Neutrophil (primary cell): ENCODE results near the gene GABBR2.

ENCODE experiments used
- H3K27ac ChIP-seq: fragments of 200-600 bp; sonication (generic); 2 replicates; pipeline ENCODE4 v1.5.1; 2016; ENCODE audit warnings: mild to moderate bottlenecking, moderate library complexity
- H3K27me3 ChIP-seq: fragments of 200-600 bp; sonication (generic); 2 replicates; pipeline ENCODE4 v1.6.0; 2016; ENCODE audit warnings: mild to moderate bottlenecking
- H3K36me3 ChIP-seq: fragments of 200-600 bp; sonication (generic); 2 replicates; pipeline ENCODE4 v1.5.1; 2017
- H3K4me1 ChIP-seq, 2 experiments: fragments of 200-600 bp in 1 of 2; sonication (generic) in 1 of 2; 1 replicate in 1 of 2; 2 replicates in 1 of 2; pipeline versions ENCODE4 v1.5.1 to v1.6.1; 2013 to 2016; ENCODE audit warnings: low read depth in 1 of 2, low read length in 1 of 2, mild to moderate bottlenecking in 1 of 2, moderate library complexity in 1 of 2; ENCODE audit not compliant: control insufficient read depth in 1 of 2, insufficient read depth in 1 of 2
- H3K4me3 ChIP-seq, 2 experiments: fragments of 200-600 bp in 1 of 2; sonication (generic) in 1 of 2; 1 replicate in 1 of 2; 2 replicates in 1 of 2; pipeline ENCODE4 v1.5.1; 2013 to 2016; ENCODE audit warnings: low read depth in 1 of 2, low read length in 1 of 2, mild to moderate bottlenecking in 1 of 2, moderate library complexity in 1 of 2
- H3K9me3 ChIP-seq: fragments of 200-600 bp; sonication (generic); 2 replicates; pipeline ENCODE4 v1.5.1; 2016
- TF ChIP-seq, protein P1 (sequence below): fragments of 200-600 bp; sonication (generic); IDR thresholded peaks from 2 replicates; pipeline ENCODE4 v1.5.1; 2016; ENCODE audit warnings: antibody characterized with exemption

GABBR2 gene

GRCh38 chr9:98545021-98545420 lies 163.7 kb downstream of the GABBR2 start:
- Histone ChIP-seq H3K27me3 (peaks cover 42% of the 10 kb centered on the region), H3K36me3 (no peaks in the 10 kb centered on the region), H3K27ac (no peak overlapping the region), H3K4me1 (no peaks in the 10 kb centered on the region), H3K9me3 (no peaks in the 10 kb centered on the region), H3K4me3 (no peak overlapping the region)
- TF ChIP-seq, protein P1, sequence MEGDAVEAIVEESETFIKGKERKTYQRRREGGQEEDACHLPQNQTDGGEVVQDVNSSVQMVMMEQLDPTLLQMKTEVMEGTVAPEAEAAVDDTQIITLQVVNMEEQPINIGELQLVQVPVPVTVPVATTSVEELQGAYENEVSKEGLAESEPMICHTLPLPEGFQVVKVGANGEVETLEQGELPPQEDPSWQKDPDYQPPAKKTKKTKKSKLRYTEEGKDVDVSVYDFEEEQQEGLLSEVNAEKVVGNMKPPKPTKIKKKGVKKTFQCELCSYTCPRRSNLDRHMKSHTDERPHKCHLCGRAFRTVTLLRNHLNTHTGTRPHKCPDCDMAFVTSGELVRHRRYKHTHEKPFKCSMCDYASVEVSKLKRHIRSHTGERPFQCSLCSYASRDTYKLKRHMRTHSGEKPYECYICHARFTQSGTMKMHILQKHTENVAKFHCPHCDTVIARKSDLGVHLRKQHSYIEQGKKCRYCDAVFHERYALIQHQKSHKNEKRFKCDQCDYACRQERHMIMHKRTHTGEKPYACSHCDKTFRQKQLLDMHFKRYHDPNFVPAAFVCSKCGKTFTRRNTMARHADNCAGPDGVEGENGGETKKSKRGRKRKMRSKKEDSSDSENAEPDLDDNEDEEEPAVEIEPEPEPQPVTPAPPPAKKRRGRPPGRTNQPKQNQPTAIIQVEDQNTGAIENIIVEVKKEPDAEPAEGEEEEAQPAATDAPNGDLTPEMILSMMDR, result no peak

GRCh38 chr9:98541684-98542230 lies 167.0 kb downstream of the GABBR2 start:
- Histone ChIP-seq H3K27ac (no peak overlapping the region), H3K4me3 (no peak overlapping the region), H3K9me3 (no peaks in the 10 kb centered on the region), H3K4me1 (no peaks in the 10 kb centered on the region), H3K36me3 (no peaks in the 10 kb centered on the region), H3K27me3 (peaks cover 43% of the 10 kb centered on the region)
- TF ChIP-seq, protein P1, result no peak

GRCh38 chr9:98540476-98540875 lies 168.3 kb downstream of the GABBR2 start:
- Histone ChIP-seq H3K27me3 (peaks cover 43% of the 10 kb centered on the region), H3K27ac (no peak overlapping the region), H3K9me3 (no peaks in the 10 kb centered on the region), H3K4me3 (no peak overlapping the region), H3K36me3 (no peaks in the 10 kb centered on the region), H3K4me1 (no peaks in the 10 kb centered on the region)
- TF ChIP-seq, protein P1, result no peak

DNA sequence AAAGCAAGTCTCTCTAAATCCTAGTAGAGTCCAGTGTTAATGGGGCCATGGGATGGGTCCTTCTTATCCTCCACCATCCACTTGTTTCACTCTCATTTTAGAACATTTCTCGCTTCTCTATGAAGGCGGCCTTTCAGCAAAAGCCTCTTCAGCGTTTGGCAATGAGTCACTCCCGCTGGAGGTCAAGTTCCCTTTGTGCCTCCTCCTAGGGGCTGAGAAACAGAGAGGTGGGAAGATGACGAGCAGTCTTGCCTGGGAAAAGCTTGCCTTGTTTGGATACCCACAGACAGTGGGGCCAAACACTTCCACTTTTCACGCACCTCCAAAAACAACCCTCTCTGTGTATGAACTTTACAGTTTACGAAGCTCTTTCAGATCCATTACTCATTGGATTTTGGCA lies 168.8 kb downstream of the GABBR2 start:
- Histone ChIP-seq H3K4me1 (no peaks in the 10 kb centered on the region), H3K27ac (no peak overlapping the region), H3K36me3 (no peaks in the 10 kb centered on the region), H3K9me3 (no peaks in the 10 kb centered on the region), H3K4me3 (no peak overlapping the region), H3K27me3 (peaks cover 43% of the 10 kb centered on the region)
- TF ChIP-seq, protein P1, result no peak

GRCh38 chr9:98538626-98539031 lies 170.1 kb downstream of the GABBR2 start:
- H3K27ac ChIP-seq, result no peak overlapping the region
- no peaks in the 10 kb centered on the region for H3K9me3 ChIP-seq
- H3K27me3 ChIP-seq, result peaks cover 31% of the 10 kb centered on the region
- no peaks in the 10 kb centered on the region for H3K4me1 ChIP-seq
- TF ChIP-seq, protein P1, result no peak
- H3K36me3 ChIP-seq, result no peaks in the 10 kb centered on the region
- H3K4me3 ChIP-seq, result no peak overlapping the region

- Histone ChIP-seq H3K36me3 (no peaks in the 10 kb centered on the region), H3K9me3 (no peaks in the 10 kb centered on the region), H3K27ac (no peak overlapping the region), H3K4me1 (no peaks in the 10 kb centered on the region), H3K4me3 (no peak overlapping the region), H3K27me3 (peaks cover 27% of the 10 kb centered on the region)
- TF ChIP-seq, protein P1, result no peak
Measured at GRCh38 chr9:98538203-98538602, 170.5 kb downstream of the GABBR2 start.
